Stimulated activated CD4-positive, alpha-beta T cell treated with anti-CD3 and anti-CD28 coated beads, Interleukin-1b, Interleukin-23, amount 100 ng/mL, for 1 hour (primary cell): Measurements from ENCODE around the gene FCRL6.

Experiments used
- DNase-seq, 2 donors: peaks; one replicate each; pipeline ENCODE4 v3.0.0-alpha.2; 2020; ENCODE audit warnings: low read depth in 2 of 2

The FCRL6 gene

GRCh38 chr1:159802111-159802510, at the start of gene FCRL6:
FCRL6 (plus strand) TSS chr1:159802360; CDS start chr1:159802425, 65 bp downstream.
- DNase-seq, result no peak

DNA sequence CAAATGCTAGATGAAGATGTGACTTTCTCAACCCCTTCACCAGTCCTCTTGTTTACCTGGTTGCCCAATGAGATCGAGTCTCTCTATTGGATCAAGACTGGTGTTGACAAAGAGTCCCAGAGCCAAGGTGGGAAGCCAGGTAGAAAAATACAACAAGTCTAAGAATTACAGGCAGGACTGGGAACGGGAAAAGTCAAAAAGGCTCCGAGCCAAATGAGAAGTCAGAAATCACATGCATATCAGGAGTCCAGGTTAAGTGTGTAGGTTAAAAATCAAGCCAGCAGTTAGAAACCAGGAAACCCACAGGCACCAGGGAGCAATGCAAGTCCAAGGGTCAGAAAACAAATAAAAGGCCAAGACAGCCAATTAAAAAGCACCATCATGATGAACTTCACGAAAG, 48.8 kb upstream of the FCRL6 start:
- DNase-seq, result no peak

DNA sequence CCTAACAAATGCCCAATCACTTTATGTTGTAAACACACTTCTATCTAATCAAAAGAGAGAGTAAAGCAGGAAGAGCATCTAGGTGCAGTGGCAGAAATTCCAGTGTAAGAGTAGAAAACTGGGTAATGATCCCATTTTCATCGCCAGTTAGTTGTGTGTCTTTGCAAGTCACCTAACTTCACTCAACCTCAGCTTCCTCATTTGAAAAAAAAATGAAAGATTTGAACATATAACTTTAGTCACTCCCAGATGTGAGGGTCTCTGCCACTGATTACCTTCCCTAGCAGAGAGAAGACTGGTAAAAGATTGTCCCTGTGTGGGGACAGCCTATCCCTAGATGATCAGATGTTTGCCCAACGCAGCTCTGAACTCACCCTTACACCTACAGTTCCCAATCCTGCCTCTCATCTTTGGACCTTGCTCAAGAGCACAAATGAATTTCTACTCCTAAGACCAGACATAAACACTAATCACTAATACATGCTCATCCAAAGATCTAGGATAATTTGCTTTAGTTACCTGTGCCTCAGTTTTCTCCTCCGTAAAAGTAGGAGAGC, 46.6 kb upstream of the FCRL6 start:
- DNase-seq, result no peak

DNA sequence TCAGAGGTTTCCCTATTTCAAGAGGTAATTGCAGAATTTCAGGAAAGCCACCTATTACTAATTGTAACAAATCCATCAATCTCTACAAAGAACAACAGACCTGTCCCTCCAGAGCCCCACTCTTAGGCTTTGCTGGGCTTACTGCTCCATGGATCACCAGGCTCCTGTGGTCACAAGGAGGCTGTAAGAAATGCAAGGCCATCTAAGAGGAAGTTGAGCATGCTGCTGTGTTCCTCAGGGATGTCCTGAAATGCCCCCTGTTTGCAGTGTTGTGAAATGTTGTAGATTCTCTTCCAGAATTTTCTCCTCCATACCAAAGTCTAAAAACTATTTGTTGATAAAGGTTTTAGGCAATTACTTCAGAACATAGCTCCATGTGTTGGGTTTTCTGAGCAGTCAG, 45.8 kb upstream of the FCRL6 start:
- DNase-seq, result no peak

DNA sequence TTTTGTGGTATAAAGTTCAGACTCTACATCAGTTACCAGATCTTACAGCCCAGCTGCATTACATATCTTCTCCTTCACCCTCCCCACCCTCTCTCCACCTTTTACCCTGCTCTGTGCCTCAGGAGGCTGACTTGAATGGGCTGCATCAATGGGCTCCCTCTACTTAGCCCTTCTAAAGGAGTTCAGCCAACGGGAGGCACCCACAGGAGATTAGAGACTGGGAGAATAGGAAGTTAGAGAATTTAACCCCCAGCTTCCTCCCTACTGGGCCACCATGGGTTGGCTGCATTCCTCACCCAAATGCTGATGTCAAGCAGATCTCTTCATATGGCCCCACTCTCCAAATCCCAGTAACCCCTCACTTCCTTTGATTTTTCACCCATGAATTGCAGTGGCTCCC, 38.5 kb upstream of the FCRL6 start:
- DNase-seq, result no peak

DNA sequence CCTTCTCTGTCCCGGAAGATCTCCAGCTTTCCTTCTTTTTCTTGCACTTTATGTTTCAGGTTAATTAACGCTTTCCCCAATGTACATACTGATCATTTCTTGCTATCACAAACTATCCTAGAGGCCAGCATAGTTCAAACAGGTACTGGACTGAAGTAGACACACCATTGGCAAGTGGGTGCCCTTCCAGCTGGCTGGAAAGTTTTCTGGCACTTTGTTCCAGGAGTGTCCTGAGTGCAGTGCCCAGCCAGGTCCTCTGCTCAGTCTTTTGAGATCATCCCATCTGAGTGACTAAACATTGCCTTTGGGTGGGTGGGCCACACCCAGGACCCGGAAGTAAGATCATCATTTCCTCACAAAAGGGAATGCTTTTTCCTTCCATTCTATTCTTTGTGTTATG, 36.4 kb upstream of the FCRL6 start:
- no peak for DNase-seq

DNA sequence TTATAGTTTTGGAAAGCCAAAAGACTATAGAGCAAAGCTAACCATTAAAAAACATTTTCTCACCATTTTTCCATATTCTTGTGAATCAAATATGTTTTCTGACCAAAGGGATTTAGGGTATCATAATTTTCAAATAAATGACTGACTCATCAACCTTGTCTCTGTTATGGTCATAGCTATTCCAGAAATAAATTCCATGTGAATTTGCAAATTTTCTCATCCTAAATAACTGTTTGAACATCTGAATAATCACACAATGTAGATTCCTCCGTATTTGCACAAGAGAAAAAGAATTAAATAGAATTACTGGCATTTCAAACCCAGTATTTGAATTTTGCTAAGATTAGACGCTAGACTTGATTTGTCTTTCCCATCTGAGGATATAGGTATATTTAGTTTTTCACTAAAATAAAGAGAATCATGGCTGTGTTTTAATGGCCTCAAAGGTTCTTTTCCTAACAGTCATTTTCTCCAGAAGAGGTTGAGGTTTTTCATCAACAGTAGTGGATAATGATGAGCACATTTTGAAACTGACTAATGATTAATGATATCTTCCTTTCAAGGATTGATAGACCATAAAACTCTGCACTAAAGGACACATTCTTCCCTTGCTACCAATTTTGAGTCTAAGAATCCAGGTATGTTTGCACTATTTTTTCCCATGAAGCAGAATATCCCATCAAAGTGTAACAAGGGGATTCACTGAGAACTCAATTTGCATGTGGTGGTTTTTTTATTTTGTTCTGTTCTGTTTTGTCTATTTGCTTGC, 30.8 kb upstream of the FCRL6 start:
- no peak for DNase-seq

GRCh38 chr1:159774465-159774864, 27.7 kb upstream of the FCRL6 start:
- DNase-seq, result no peak

- no peak for DNase-seq
Measured at GRCh38 chr1:159775716-159776115, 26.4 kb upstream of the FCRL6 start.

DNA sequence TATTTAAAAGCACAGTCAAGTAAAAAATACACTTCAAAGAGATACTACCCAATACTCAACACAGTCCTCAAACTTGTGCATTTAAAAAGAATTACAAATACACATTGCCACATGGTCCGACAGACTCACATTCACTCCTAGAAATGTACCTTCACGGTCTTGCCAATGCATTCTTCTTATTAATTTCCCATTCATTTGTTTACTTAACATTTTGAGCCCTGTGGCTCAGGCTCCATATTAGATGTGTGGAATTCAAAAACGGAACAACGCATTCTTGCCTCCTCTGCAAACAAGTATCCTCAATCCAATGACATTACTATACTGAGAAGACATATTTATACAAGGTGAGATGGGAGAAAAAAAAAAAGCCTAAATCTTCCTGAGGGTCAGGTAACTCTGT, 23.9 kb upstream of the FCRL6 start:
- no peak for DNase-seq

GRCh38 chr1:159779403-159779851, 22.7 kb upstream of the FCRL6 start:
- no peak for DNase-seq

- peak; percentile 90 to 91 for DNase-seq
Measured at GRCh38 chr1:159780583-159781582, 21.3 kb upstream of the FCRL6 start, which contains the start of gene DUSP23. DUSP23 (plus strand) TSS chr1:159780962; CDS start chr1:159781101, 139 bp downstream.

DNA sequence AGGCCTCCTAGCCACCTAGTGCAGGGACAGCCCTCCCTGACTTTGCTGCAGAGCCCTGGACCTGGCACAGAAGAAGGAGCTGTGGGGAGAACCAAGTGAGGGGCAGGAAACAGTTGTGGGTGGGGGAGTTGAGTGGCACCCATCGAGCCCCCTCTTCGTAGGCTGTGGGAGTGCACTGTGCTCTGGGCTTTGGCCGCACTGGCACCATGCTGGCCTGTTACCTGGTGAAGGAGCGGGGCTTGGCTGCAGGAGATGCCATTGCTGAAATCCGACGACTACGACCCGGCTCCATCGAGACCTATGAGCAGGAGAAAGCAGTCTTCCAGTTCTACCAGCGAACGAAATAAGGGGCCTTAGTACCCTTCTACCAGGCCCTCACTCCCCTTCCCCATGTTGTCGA, 20.2 kb upstream of the FCRL6 start:
- no peak for DNase-seq

- no peak for DNase-seq
Measured at GRCh38 chr1:159783724-159784123, 18.4 kb upstream of the FCRL6 start.

DNA sequence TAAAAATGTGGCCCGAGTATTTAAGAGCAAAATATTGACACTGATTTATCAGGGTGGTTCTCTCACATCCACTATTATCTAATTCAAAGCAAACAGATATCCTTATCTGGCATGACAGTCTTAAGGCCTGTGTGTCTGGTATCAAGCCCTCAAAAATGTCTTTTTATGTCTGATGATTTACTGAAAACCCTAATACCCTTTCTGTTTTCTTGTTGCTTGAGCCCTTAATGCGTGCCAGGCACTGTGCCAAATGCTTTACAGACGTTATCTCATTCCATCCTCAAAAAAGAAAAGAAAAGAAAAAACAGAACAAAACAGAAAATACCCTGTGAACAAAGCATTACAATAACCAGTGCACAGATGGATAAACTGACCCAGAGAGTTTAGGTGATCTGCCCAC, 15.7 kb upstream of the FCRL6 start:
- DNase-seq, result no peak

- DNase-seq, result no peak
Measured at GRCh38 chr1:159786966-159787365, 15.2 kb upstream of the FCRL6 start.

- DNase-seq, result no peak
Measured at GRCh38 chr1:159790237-159790917, 11.8 kb upstream of the FCRL6 start.

DNA sequence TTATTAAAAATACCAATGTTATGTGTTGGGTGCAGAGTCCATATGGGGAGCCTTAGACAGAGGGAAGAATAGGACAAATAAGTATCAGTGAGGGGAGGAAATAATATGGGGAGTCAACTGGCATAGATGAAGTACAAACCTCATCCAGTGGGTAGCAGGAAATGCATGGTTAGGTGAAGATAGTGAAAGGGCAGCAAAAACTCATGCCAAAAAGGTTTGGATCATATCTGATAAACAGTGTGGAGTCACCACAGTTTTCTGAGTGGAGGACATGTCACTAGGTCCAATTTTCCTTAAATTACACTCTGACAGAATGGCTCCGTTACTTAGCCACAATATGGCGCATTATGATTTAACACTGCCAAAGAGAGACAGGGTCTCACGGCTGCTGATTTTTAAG, 11.1 kb upstream of the FCRL6 start:
- no peak for DNase-seq

DNA sequence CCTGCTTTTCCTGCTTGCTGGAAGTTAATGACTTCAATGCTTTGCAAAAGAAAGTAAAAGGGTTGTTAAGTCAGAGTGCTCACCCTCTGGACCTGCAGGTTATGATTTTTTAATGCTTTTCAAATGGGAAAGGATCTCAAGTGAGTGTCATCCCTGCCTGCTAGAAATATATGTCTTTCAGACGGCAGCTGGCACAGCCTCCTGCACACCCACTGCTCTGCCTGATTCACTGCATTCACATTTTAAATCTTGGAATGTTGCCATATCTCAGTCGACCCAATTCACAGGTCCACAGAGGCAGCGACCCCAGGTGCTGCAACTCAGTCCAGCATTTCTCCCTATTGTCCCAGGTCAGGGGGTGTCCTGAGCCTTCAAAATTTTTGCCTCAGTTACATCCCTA, 10.7 kb upstream of the FCRL6 start:
- no peak for DNase-seq

GRCh38 chr1:159795534-159795933, 6.6 kb upstream of the FCRL6 start:
- no peak for DNase-seq

DNA sequence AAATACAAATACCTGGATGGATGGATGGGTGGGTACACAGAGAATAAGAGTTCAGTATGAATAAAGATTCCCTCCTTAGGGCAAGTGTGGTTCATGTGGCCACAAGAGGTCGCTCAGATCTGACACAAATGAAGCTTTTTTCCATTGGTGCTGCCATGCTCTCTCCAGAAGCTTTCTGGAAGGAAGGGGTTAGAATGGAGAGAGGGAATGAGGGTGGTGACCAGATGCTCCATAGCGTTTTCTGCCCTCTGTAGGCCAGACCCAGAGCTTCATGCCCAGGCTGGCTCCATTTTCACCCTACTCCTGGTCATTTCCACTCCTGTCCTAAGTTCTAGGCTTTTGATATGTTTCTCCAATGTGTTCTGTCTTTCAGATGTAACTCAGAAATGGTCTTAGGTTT, 3.3 kb upstream of the FCRL6 start:
- no peak for DNase-seq
